HFFc6 (cell line): ENCODE results near the gene CAPN10. TPM values are rescaled to one million over a fixed set of nuclear protein-coding genes. Genes with fewer than 3 reads are reported as not detected.
A peak's percentile ranks its signal among the peaks of the same experiment; 100 is the strongest.

ENCODE experiments used
- DNase-seq: peaks from one replicate; pipeline ENCODE4 v3.0.0-alpha.2; 2018
- H3K27ac Mint-ChIP-seq: 2 replicates; pipeline ENCODE4 v1.8.0; 2020; ENCODE audit warnings: mild to moderate bottlenecking, mixed read lengths
- H3K27me3 Mint-ChIP-seq: 2 replicates; pipeline ENCODE4 v1.8.0; 2021; ENCODE audit warnings: mild to moderate bottlenecking, moderate library complexity, mixed read lengths; ENCODE audit not compliant: insufficient read depth
- H3K36me3 Mint-ChIP-seq: 2 replicates; pipeline ENCODE4 v1.8.0; 2021; ENCODE audit warnings: low read depth, mixed read lengths
- H3K4me1 Mint-ChIP-seq: 2 replicates; pipeline ENCODE4 v1.8.0; 2020; ENCODE audit warnings: low read depth, mixed read lengths
- H3K4me3 Mint-ChIP-seq: 2 replicates; pipeline ENCODE4 v1.8.0; 2020; ENCODE audit warnings: mild to moderate bottlenecking, moderate library complexity, mixed read lengths
- H3K9me3 Mint-ChIP-seq: 2 replicates; pipeline ENCODE4 v1.8.0; 2020; ENCODE audit warnings: mild to moderate bottlenecking, mixed read lengths
- total RNA-seq, 6 experiments: library from RNA; stranded (reverse); fragmentation: NEBNext Ultra II Directional; extraction: Animal tissue kit (Norgen Biotek cat#: 25700); gene quantifications; 2 replicates in 1 of 6; 3 replicates in 5 of 6; pipeline ENCODE4 v1.2.3, GENCODE V29; 2021
- TF ChIP-seq, protein P1 (sequence below): fragments of 200-600 bp; sonication (generic); IDR thresholded peaks from 2 replicates; pipeline ENCODE4 v1.5.0; 2021; ENCODE audit warnings: antibody characterized with exemption, mild to moderate bottlenecking

Gene CAPN10
- total RNA-seq, 6 experiments from 2014 or later, result 13.9 to 20.5 (median 15.0) TPM

DNA sequence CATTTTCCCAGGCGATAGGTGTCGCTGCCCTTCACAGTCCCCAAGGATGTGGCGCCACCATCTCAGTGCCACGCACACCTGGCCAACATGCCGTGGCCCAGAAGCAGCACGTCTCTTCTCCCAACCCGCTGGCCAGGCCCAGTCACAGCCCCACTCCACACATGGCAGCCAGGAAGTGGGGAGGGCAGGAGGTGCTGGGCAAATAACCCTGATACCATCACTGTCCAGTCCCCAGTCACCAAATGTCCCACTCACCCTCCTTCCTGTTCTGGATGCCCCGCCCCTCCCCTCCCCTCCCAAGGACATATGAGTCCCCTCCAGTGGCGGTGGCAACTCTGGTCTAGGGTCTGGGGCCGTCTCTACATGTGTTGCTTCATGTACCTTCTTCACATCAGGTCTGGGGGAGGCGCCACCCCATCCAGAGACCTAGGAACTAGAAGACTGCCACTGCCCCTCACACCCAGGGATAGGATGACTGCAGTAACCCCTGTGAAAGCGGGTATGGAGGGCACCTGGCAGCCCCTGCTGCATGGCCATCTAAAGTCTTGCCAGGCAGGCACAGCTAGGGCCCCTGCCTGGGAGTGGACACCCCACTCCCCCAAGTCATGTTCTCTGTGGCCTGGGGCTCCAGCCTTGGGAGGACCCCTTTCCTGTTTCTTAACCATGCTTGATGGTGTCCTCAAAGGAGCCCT, 7.3 kb upstream of the CAPN10 start:
- DNase-seq, result no peak
- Mint-ChIP-seq H3K27me3 (peaks cover 3% of the 10 kb centered on the region), H3K9me3 (0 out of 2 replicates have a peak, but pooled peaks cover 4% of the 10 kb centered on the region), H3K4me3 (0 out of 2 replicates have a peak overlapping the region, but pooled peaks have one; percentile 46), H3K36me3 (peaks cover 23% of the 10 kb centered on the region), H3K4me1 (peaks cover 43% of the 10 kb centered on the region), H3K27ac (peak overlapping the region; percentile 87; the same call in 1 of the 2 replicates)
- TF ChIP-seq, protein P1, sequence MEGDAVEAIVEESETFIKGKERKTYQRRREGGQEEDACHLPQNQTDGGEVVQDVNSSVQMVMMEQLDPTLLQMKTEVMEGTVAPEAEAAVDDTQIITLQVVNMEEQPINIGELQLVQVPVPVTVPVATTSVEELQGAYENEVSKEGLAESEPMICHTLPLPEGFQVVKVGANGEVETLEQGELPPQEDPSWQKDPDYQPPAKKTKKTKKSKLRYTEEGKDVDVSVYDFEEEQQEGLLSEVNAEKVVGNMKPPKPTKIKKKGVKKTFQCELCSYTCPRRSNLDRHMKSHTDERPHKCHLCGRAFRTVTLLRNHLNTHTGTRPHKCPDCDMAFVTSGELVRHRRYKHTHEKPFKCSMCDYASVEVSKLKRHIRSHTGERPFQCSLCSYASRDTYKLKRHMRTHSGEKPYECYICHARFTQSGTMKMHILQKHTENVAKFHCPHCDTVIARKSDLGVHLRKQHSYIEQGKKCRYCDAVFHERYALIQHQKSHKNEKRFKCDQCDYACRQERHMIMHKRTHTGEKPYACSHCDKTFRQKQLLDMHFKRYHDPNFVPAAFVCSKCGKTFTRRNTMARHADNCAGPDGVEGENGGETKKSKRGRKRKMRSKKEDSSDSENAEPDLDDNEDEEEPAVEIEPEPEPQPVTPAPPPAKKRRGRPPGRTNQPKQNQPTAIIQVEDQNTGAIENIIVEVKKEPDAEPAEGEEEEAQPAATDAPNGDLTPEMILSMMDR, result no peak

GRCh38 chr2:240579771-240580614, 6.5 kb upstream of the CAPN10 start:
- Mint-ChIP-seq H3K4me3 (peak overlapping the region; percentile 46), H3K4me1 (peaks cover 51% of the 10 kb centered on the region), H3K27me3 (peaks cover 3% of the 10 kb centered on the region), H3K27ac (peak overlapping the region; percentile 87), H3K9me3 (0 out of 2 replicates have a peak, but pooled peaks cover 4% of the 10 kb centered on the region), H3K36me3 (peaks cover 23% of the 10 kb centered on the region)
- DNase-seq, result peak; percentile 90
- TF ChIP-seq, protein P1, result peak; percentile 44; the same call in 1 of the 2 replicates

GRCh38 chr2:240581811-240582210, 4.7 kb upstream of the CAPN10 start:
- Mint-ChIP-seq H3K27me3 (peaks cover 5% of the 10 kb centered on the region; the same call in 1 of the 2 replicates), H3K36me3 (peaks cover 23% of the 10 kb centered on the region), H3K4me3 (peak overlapping the region; percentile 18; the same call in 1 of the 2 replicates), H3K9me3 (0 out of 2 replicates have a peak, but pooled peaks cover 4% of the 10 kb centered on the region), H3K4me1 (peaks cover 52% of the 10 kb centered on the region), H3K27ac (no peak overlapping the region; the same call in 1 of the 2 replicates)
- TF ChIP-seq, protein P1, result no peak
- DNase-seq, result peak; percentile 23

DNA sequence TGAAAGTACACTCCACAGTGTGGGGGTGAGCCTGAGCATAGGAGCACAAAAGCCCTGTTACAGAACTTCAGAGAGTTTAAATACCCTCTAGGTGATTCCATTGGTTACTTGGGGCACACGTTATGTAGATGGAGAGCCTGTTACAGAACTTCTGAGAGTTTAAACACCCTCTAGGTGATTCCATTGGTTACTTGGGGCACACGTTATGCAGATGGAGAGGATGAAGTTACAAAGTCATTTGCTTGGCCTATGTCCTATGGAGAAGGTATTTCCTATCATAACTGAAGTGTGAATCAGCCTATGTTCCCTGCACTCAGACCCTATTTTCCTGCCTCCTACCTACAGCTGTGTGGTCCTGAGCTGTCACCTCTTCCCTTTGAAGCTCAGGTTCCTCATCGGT, 3.8 kb upstream of the CAPN10 start:
- Mint-ChIP-seq H3K4me1 (peaks cover 59% of the 10 kb centered on the region), H3K27me3 (peaks cover 6% of the 10 kb centered on the region), H3K9me3 (0 out of 2 replicates have a peak, but pooled peaks cover 4% of the 10 kb centered on the region), H3K4me3 (peak overlapping the region; percentile 34; the same call in 1 of the 2 replicates), H3K27ac (peak overlapping the region; percentile 26; the same call in 1 of the 2 replicates), H3K36me3 (peaks cover 23% of the 10 kb centered on the region)
- peak; percentile 9 for DNase-seq
- TF ChIP-seq, protein P1, result no peak

- H3K4me1 Mint-ChIP-seq, result peaks cover 69% of the 10 kb centered on the region
Observed at GRCh38 chr2:240583774-240584173, 2.8 kb upstream of the CAPN10 start.

More at GRCh38 chr2:240583774-240584173, 2.8 kb upstream of the CAPN10 start:
- Mint-ChIP-seq H3K4me3 (no peak overlapping the region), H3K9me3 (0 out of 2 replicates have a peak, but pooled peaks cover 4% of the 10 kb centered on the region), H3K36me3 (peaks cover 23% of the 10 kb centered on the region), H3K27ac (no peak overlapping the region), H3K27me3 (peaks cover 6% of the 10 kb centered on the region)
- DNase-seq, result no peak
- TF ChIP-seq, protein P1, result no peak
